SK-N-SH (cell line): ENCODE results near the gene STIM1.

Experiments used
- CHD2 ChIP-seq: fragments of 150-350 bp; IDR thresholded peaks from 2 replicates; pipeline ENCODE4 v1.6.1; 2018; ENCODE audit warnings: low read length; ENCODE audit not compliant: partially characterized antibody
- CTCF ChIP-seq: fragments of 200-600 bp; sonication (generic); IDR thresholded peaks from 2 replicates; pipeline ENCODE4 v1.6.1; 2017; ENCODE audit warnings: antibody characterized with exemption, mild to moderate bottlenecking, moderate library complexity
- ELF1 ChIP-seq: IDR thresholded peaks from 2 replicates; pipeline ENCODE4 v1.4.0; 2012
- EZH2phosphoT487 ChIP-seq: fragments of 200-600 bp; sonication (generic); IDR thresholded peaks from 2 replicates; pipeline ENCODE4 v1.6.1; 2017; ENCODE audit warnings: low read depth, mixed run types, mild to moderate bottlenecking, antibody characterized with exemption, moderate library complexity, borderline replicate concordance
- GABPA ChIP-seq: IDR thresholded peaks from 2 replicates; pipeline ENCODE4 v1.4.0; 2012; ENCODE audit warnings: low read depth, mild to moderate bottlenecking
- MEF2A ChIP-seq: IDR thresholded peaks from 2 replicates; pipeline ENCODE4 v1.4.0; 2012; ENCODE audit warnings: low read depth, borderline replicate concordance
- MXI1 ChIP-seq: IDR thresholded peaks from 2 replicates; pipeline ENCODE4 v1.6.1; 2012; ENCODE audit warnings: mild to moderate bottlenecking, low read depth, low read length, improper control_type of control experiment
- RFX5 ChIP-seq: IDR thresholded peaks from 2 replicates; pipeline ENCODE4 v1.6.1; 2012; ENCODE audit warnings: mild to moderate bottlenecking, improper control_type of control experiment, low read length
- RXRA ChIP-seq: IDR thresholded peaks from 2 replicates; pipeline ENCODE4 v1.4.0; 2012; ENCODE audit warnings: low read depth, mild to moderate bottlenecking, borderline replicate concordance
- TCF12 ChIP-seq: IDR thresholded peaks from 2 replicates; pipeline ENCODE4 v1.4.0; 2012

- TF ChIP-seq GABPA (no peak), RXRA (no peak), ELF1 (no peak), CTCF (no peak), RFX5 (no peak), MEF2A (no peak), CHD2 (no peak), EZH2phosphoT487 (no peak), MXI1 (no peak), TCF12 (no peak)
These were observed 22.1 kb downstream of the STIM1 start for GRCh38 chr11:3877364-3878257.
